ENCODE results near the gene ACSL3.

The ACSL3 gene

GRCh38 chr2:222878301-222878876, 17.6 kb downstream of the ACSL3 start:
- DNase-seq (ENCODE audit: low spot score): no peak
- TF ChIP-seq, protein P1, sequence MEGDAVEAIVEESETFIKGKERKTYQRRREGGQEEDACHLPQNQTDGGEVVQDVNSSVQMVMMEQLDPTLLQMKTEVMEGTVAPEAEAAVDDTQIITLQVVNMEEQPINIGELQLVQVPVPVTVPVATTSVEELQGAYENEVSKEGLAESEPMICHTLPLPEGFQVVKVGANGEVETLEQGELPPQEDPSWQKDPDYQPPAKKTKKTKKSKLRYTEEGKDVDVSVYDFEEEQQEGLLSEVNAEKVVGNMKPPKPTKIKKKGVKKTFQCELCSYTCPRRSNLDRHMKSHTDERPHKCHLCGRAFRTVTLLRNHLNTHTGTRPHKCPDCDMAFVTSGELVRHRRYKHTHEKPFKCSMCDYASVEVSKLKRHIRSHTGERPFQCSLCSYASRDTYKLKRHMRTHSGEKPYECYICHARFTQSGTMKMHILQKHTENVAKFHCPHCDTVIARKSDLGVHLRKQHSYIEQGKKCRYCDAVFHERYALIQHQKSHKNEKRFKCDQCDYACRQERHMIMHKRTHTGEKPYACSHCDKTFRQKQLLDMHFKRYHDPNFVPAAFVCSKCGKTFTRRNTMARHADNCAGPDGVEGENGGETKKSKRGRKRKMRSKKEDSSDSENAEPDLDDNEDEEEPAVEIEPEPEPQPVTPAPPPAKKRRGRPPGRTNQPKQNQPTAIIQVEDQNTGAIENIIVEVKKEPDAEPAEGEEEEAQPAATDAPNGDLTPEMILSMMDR (IDR thresholded peaks at IDR 0.05; ENCODE audit: extremely low read depth, insufficient read depth, missing control alignments): no peak
- in situ Hi-C loops (cut with MboI; ENCODE audit: low pct_unique_long_range_greater_than_20kb, low sequenced_read_pairs, unreplicated experiment): no loop called here

DNA sequence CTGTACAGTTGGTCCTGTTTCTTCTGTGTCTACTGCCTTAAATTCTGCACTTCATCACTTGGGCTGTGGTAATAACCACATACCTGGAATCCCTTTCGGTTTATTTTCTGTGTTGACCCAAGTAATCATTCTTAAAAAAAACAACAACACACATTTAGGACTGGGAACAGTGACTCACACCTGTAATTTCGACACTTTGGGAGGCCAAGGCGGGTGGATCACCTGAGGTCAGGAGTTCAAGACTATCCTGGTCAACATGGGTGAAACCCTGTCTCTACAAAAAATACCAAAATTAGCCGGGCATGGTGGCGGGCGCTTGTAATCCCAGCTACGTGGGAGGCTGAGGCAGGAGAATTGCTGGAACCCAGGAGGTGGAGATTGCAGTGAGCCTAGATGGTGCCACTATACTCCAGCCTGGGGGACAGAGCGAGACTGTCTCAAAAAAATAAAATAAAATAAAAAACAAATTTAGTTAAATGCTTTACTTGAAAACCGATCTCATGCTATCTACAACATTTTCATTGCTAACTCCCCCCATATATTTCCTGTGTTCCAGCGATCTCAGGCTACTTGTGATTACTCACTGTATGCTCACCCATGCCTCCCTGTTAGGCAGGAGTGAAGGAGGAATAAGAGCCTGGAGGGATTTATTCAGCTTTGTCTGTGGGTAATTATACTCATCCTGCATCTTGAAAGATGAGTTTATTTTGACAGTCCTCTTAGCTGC, 18.2 kb downstream of the ACSL3 start:
- in situ Hi-C loops (cut with MboI; ENCODE audit: low pct_unique_long_range_greater_than_20kb, low sequenced_read_pairs, unreplicated experiment): no loop called here
- TF ChIP-seq, protein P1 (IDR thresholded peaks at IDR 0.05; ENCODE audit: extremely low read depth, insufficient read depth, missing control alignments): no peak
- DNase-seq (ENCODE audit: low spot score): no peak

GRCh38 chr2:222879604-222879933, 18.7 kb downstream of the ACSL3 start:
- in situ Hi-C loops (cut with MboI; ENCODE audit: low pct_unique_long_range_greater_than_20kb, low sequenced_read_pairs, unreplicated experiment): no loop called here
- DNase-seq (ENCODE audit: low spot score): no peak
- TF ChIP-seq, protein P1 (IDR thresholded peaks at IDR 0.05; ENCODE audit: extremely low read depth, insufficient read depth, missing control alignments): no peak

- no peak for DNase-seq (ENCODE audit: low spot score)
- TF ChIP-seq, protein P1 (IDR thresholded peaks at IDR 0.05; ENCODE audit: extremely low read depth, insufficient read depth, missing control alignments): no peak
- in situ Hi-C loops (cut with MboI; ENCODE audit: low pct_unique_long_range_greater_than_20kb, low sequenced_read_pairs, unreplicated experiment): no loop called here
These were observed 21.7 kb downstream of the ACSL3 start for GRCh38 chr2:222882484-222882928.

DNA sequence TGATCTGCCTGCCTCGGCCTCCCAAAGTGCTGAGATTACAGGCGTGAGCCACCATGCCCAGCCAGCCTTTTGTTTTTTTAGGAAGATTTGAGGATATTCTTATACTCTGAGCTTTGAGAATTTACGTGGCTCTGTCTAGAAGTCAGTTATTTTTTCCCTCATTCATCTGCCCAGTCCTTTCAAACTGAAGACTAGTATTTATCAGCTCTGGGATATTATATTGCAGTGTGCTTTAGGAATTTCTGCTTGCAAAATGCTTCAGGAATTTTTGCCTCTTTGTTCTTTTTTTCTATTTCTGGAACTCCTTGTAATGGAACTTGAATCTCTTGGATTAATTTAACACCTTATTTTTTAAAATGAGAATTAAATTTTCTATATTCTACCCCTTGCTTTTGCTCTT, 22.6 kb downstream of the ACSL3 start:
- no peak for DNase-seq (ENCODE audit: low spot score)
- TF ChIP-seq, protein P1 (IDR thresholded peaks at IDR 0.05; ENCODE audit: extremely low read depth, insufficient read depth, missing control alignments): no peak
- in situ Hi-C loops (cut with MboI; ENCODE audit: low pct_unique_long_range_greater_than_20kb, low sequenced_read_pairs, unreplicated experiment): no loop called here

DNA sequence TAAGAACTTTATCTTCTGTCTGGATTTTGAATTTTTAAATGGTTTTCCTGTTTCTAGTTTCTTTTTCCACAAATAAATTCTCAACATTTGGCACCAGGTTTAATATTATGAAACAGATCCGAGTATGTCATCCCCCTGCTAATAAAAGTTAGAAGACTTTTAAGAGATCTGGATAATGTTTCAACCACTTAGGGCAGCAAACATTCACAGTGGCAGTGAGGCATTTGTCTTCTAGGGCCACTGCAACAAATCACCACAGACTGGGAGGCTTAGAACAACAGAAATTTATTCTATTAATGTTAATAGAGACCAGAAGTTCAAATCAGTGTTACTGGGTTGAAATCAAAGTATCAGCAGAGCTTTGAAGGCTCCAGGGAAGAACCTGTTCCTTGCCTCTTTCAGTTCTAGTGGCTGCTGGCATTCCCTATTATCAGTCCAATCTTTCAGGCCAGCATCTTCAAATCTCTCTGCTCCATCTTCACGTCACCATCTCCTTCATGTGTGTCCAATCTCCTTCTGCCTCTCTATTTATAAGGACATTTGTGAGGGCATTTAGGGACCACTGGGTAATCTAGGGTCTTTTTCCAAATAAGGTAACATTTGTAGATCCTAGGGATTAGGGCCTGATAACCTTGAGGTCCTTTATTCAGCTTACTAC, 23.4 kb downstream of the ACSL3 start:
- TF ChIP-seq, protein P1 (IDR thresholded peaks at IDR 0.05; ENCODE audit: extremely low read depth, insufficient read depth, missing control alignments): no peak
- no peak for DNase-seq (ENCODE audit: low spot score)
- in situ Hi-C loops (cut with MboI; ENCODE audit: low pct_unique_long_range_greater_than_20kb, low sequenced_read_pairs, unreplicated experiment): no loop called here

Measured in GM13977 (cell line).